Mucosa of descending colon (tissue), 3 donors: ENCODE data around the gene PEX10. TPM values are rescaled to one million over a fixed set of nuclear protein-coding genes. Genes with fewer than 3 reads are reported as not detected.

Experiments
- ATAC-seq: fragments of 200-7000 bp; cut with Tn5 transposase; one replicate; pipeline ENCODE4 v1.9.1; 2020; ENCODE audit warnings: mild to moderate bottlenecking, moderate library complexity
- DNase-seq, 3 donors: peaks; one replicate each; pipeline ENCODE4 v3.0.0-alpha.2; 2020
- H3K36me3 ChIP-seq: fragments of 200-600 bp; one replicate; pipeline ENCODE4 v1.8.0; 2021; ENCODE audit warnings: low read depth, mild to moderate bottlenecking
- H3K4me1 ChIP-seq: fragments of 200-600 bp; one replicate; pipeline ENCODE4 v1.8.0; 2021; ENCODE audit warnings: low read depth, mild to moderate bottlenecking
- H3K4me3 ChIP-seq: fragments of 200-600 bp; one replicate; pipeline ENCODE4 v1.8.0; 2021; ENCODE audit warnings: mild to moderate bottlenecking
- H3K9me3 ChIP-seq: fragments of 200-600 bp; one replicate; pipeline ENCODE4 v1.8.0; 2021; ENCODE audit warnings: mild to moderate bottlenecking
- CTCF ChIP-seq: fragments of 200-600 bp; IDR thresholded peaks from one replicate; pipeline ENCODE4 v1.8.0; 2022; ENCODE audit warnings: antibody characterized with exemption, mild to moderate bottlenecking
- intact Hi-C, 2 donors: fragments of 100-400 bp; cut with DNase I in 1 of 2; cut with micrococcal nuclease in 1 of 2; formaldehyde crosslinking; loops; one replicate each; pipeline versions ENCODE4 v1.11.0 to v1.11.1; 2022; cut with DNase I, micrococcal nuclease
- total RNA-seq, 3 donors: library from RNA; stranded (reverse); fragmentation: NEBNext Ultra II Directional in 2 of 3; extraction: Animal tissue kit (Norgen Biotek cat#: 25700) in 2 of 3; gene quantifications; one replicate each; pipeline versions ENCODE4 v1.2.1 to v1.2.4, GENCODE V29; 2021 to 2023
- donor health status: DM: no; HTN: no; CAD: no; lungs with moderate emphysema.
- donor health status: DM: no; HTN: no; CAD: no.
- donor health status: DM: no; HTN: yes; CAD: no.

The PEX10 gene
- total RNA-seq, 3 donors from 2014 or later, result 13.4 to 20.4 (median 18.4) TPM

GRCh38 chr1:2381741-2382620 lies 30.4 kb downstream of the PEX10 start:
- Histone ChIP-seq H3K4me3 (no peak overlapping the region), H3K4me1 (no peaks in the 10 kb centered on the region), H3K9me3 (no peaks in the 10 kb centered on the region), H3K36me3 (no peaks in the 10 kb centered on the region)
- intact Hi-C loops, result no loop called here
- peak; percentile 77 for TF ChIP-seq CTCF
- peak; percentile 77 to 89 (median 81) for DNase-seq
- peak; percentile 93 for ATAC-seq

GRCh38 chr1:2380816-2381591 lies 31.4 kb downstream of the PEX10 start:
- DNase-seq (peak in 2 of 3 donors; percentile 26 to 52), ATAC-seq (no peak)
- no peaks in the 10 kb centered on the region for H3K4me1 ChIP-seq
- no peak overlapping the region for H3K4me3 ChIP-seq
- no peaks in the 10 kb centered on the region for H3K9me3 ChIP-seq
- no peak for TF ChIP-seq CTCF
- intact Hi-C loops, result no loop called here
- H3K36me3 ChIP-seq, result no peaks in the 10 kb centered on the region

- TF ChIP-seq CTCF, result no peak
- H3K36me3 ChIP-seq, result no peaks in the 10 kb centered on the region
- intact Hi-C loops, result loop anchor here in 1 of 2 donors (5.0 kb wide), 1 partner anchor 183 kb away; no protein-coding TSS in a partner anchor
- no peaks in the 10 kb centered on the region for H3K9me3 ChIP-seq
- ATAC-seq, result no peak
- no peak overlapping the region for H3K4me3 ChIP-seq
- H3K4me1 ChIP-seq, result no peaks in the 10 kb centered on the region
- peak in 2 of 3 donors; percentile 17 to 47 for DNase-seq
Measured at GRCh38 chr1:2379733-2380404, 32.5 kb downstream of the PEX10 start.

GRCh38 chr1:2378956-2379732 lies 33.2 kb downstream of the PEX10 start:
- TF ChIP-seq CTCF, result no peak
- intact Hi-C loops, result loop anchor here in 1 of 2 donors (5.0 kb wide), 1 partner anchor 182 kb away; no protein-coding TSS in a partner anchor
- DNase-seq, result peak in 2 of 3 donors; percentile 12 to 33

GRCh38 chr1:2378441-2378851 lies 33.9 kb downstream of the PEX10 start:
- H3K9me3 ChIP-seq, result no peaks in the 10 kb centered on the region
- no peak for TF ChIP-seq CTCF
- H3K4me3 ChIP-seq, result no peak overlapping the region
- intact Hi-C loops, result loop anchor here in 1 of 2 donors (5.0 kb wide), 1 partner anchor 181 kb away; no protein-coding TSS in a partner anchor
- H3K4me1 ChIP-seq, result no peaks in the 10 kb centered on the region
- DNase-seq (peak in 2 of 3 donors; percentile 20 to 44), ATAC-seq (no peak)
- no peaks in the 10 kb centered on the region for H3K36me3 ChIP-seq

More at GRCh38 chr1:2378956-2379732, 33.2 kb downstream of the PEX10 start:
- Histone ChIP-seq H3K9me3 (no peaks in the 10 kb centered on the region), H3K36me3 (no peaks in the 10 kb centered on the region), H3K4me1 (no peaks in the 10 kb centered on the region), H3K4me3 (no peak overlapping the region)
- ATAC-seq, result no peak
